Amniotic stem cell (primary cell): Measurements from ENCODE around the gene ANKFN1.
A peak's percentile ranks its signal among the peaks of the same experiment; 100 is the strongest.
"Not testable (repeated sequence)": the region's sequence is repeated elsewhere in the genome, so short reads cannot be mapped to it uniquely, and the experiment has no call there.

ENCODE experiments used
- DNase-seq: peaks from one replicate; lab custom pipeline; 2025; lab: John Stamatoyannopoulos, UW

Gene ANKFN1

GRCh38 chr17:56184650-56185049 is 31.4 kb downstream of the ANKFN1 start:
- no peak for DNase-seq

GRCh38 chr17:56185491-56186221 is 32.4 kb downstream of the ANKFN1 start:
- DNase-seq: peak; percentile 27

- DNase-seq: peak; percentile 76
Observed at GRCh38 chr17:56186222-56186786, 33.0 kb downstream of the ANKFN1 start.

GRCh38 chr17:56203430-56203829 is 50.2 kb downstream of the ANKFN1 start:
- no peak for DNase-seq

- DNase-seq: no peak
Observed at GRCh38 chr17:56206351-56206750, 53.1 kb downstream of the ANKFN1 start.

GRCh38 chr17:56213031-56213430 is 59.8 kb downstream of the ANKFN1 start:
- no peak for DNase-seq

GRCh38 chr17:56217921-56218320 is 64.6 kb downstream of the ANKFN1 start:
- no peak for DNase-seq

- DNase-seq: no peak
Observed at GRCh38 chr17:56222255-56222654, 69.0 kb downstream of the ANKFN1 start.

GRCh38 chr17:56230660-56231059 is 77.4 kb downstream of the ANKFN1 start:
- DNase-seq: no peak

GRCh38 chr17:56231252-56231651 is 78.0 kb downstream of the ANKFN1 start:
- no peak for DNase-seq

- DNase-seq: no peak
Observed at GRCh38 chr17:56231693-56232092, 78.4 kb downstream of the ANKFN1 start.

- DNase-seq: no peak
Observed at GRCh38 chr17:56244268-56244890, 91.1 kb downstream of the ANKFN1 start.

- DNase-seq: no peak
Observed at GRCh38 chr17:56247816-56248215, 94.5 kb downstream of the ANKFN1 start.

- no peak for DNase-seq
Observed at GRCh38 chr17:56257075-56257474, 103.8 kb downstream of the ANKFN1 start.

GRCh38 chr17:56260376-56261002 is 107.2 kb downstream of the ANKFN1 start:
- no peak for DNase-seq

GRCh38 chr17:56262803-56263202 is 109.5 kb downstream of the ANKFN1 start:
- DNase-seq: no peak

- no peak for DNase-seq
Observed at GRCh38 chr17:56269556-56270389, 116.5 kb downstream of the ANKFN1 start.

- no peak for DNase-seq
Observed at GRCh38 chr17:56274491-56274890, 121.2 kb downstream of the ANKFN1 start.

GRCh38 chr17:56284482-56284881 is 131.2 kb downstream of the ANKFN1 start:
- DNase-seq: no peak

- DNase-seq: not testable (repeated sequence)
Observed at GRCh38 chr17:56288786-56289185, 135.5 kb downstream of the ANKFN1 start.

GRCh38 chr17:56289321-56289720 is 136.0 kb downstream of the ANKFN1 start:
- DNase-seq: no peak
